ENCODE data around the gene PEX12.

- TF ChIP-seq CTCF (IDR thresholded peaks at IDR 0.05) (no peak), POLR2A (IDR thresholded peaks at IDR 0.05) (no peak)
Measured at GRCh38 chr17:35540589-35541404, 37.6 kb downstream of the PEX12 start.

Data from uterus (tissue), 2 donors.